Activated CD4-positive, alpha-beta memory T cell treated with anti-CD3 and anti-CD28 coated beads for 36 hours (primary cell): ENCODE data around the gene LMBR1. TPM values are rescaled to one million over a fixed set of nuclear protein-coding genes. Genes with fewer than 3 reads are reported as not detected.
"Not testable (repeated sequence)": the region's sequence is repeated elsewhere in the genome, so short reads cannot be mapped to it uniquely, and the experiment has no call there.

Experiments used
- CTCF ChIA-PET: fragments of 350-600 bp; sonication (Branson Sonifier 250); formaldehyde crosslinking; loops from one replicate; lab custom pipeline; 2021; ENCODE audit warnings: antibody characterized with exemption, inconsistent platforms; lab: Charles Lee
- POLR2A ChIA-PET: fragments of 350-600 bp; sonication (Branson Sonifier 250); formaldehyde crosslinking; loops from one replicate; lab custom pipeline; 2021; ENCODE audit warnings: antibody characterized with exemption; lab: Charles Lee
- DNase-seq: peaks from one replicate; pipeline ENCODE4 v3.0.0-alpha.2; 2020
- H3K27ac Mint-ChIP-seq: one replicate; pipeline ENCODE4 v1.8.0; 2021; ENCODE audit warnings: mixed read lengths
- H3K27me3 Mint-ChIP-seq: one replicate; pipeline ENCODE4 v1.8.0; 2021; ENCODE audit warnings: mixed read lengths
- H3K36me3 Mint-ChIP-seq: one replicate; pipeline ENCODE4 v1.8.0; 2021; ENCODE audit warnings: mixed read lengths
- H3K4me1 Mint-ChIP-seq: one replicate; pipeline ENCODE4 v1.8.0; 2021; ENCODE audit warnings: low read depth, mixed read lengths
- H3K4me3 Mint-ChIP-seq: one replicate; pipeline ENCODE4 v1.8.0; 2021; ENCODE audit warnings: mild to moderate bottlenecking, mixed read lengths
- H3K9me3 Mint-ChIP-seq: one replicate; pipeline ENCODE4 v1.8.0; 2021; ENCODE audit warnings: mixed read lengths
- intact Hi-C: fragments of 100-400 bp; cut with micrococcal nuclease; formaldehyde crosslinking; loops from one replicate; pipeline ENCODE4 v1.15.1; 2023
- total RNA-seq, 2 experiments: library from RNA; stranded (reverse); gene quantifications; one replicate each; pipeline ENCODE4 v1.2.3, GENCODE V29; 2021

LMBR1 gene
- total RNA-seq, 2 experiments from 2014 or later = 36.6 to 37.8 TPM

DNA sequence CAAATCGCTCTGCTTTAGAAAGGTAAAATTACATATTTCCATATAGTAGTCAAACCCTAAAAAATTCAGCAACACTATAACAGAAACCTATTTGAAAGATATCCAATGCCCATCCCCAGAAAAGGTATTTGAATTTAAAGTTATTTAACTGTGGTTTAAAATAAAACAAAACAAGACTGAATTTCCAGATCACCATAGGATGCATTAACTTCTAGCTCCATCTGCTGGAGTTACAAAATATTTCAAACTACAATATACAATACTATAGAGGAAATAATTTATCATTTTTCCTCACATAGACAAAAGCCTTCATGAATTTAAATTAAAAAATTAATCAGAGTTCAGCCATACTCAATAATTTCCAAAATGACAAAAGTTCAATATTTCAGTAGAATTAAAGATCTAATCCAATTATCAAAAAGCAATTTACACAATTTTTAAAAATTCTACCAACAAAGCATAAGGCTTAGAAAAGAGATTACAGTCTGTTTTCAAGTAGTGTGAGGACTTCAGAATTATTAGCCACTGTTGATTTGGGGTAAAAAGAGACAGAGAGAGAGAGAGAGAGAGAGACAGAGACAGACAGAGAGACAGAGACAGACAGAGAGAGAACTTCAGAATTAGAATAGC lies 75.9 kb downstream of the LMBR1 start:
- Mint-ChIP-seq H3K4me1 (peaks cover 2% of the 10 kb centered on the region), H3K36me3 (peaks cover 4% of the 10 kb centered on the region), H3K27ac (no peak overlapping the region), H3K4me3 (no peak overlapping the region), H3K9me3 (no peaks in the 10 kb centered on the region), H3K27me3 (no peaks in the 10 kb centered on the region)
- no peak for DNase-seq
- ChIA-PET POLR2A (no interaction called here), CTCF (interaction anchor here (0.7 to 1.0 kb wide), 3 partner anchors 25 to 186 kb away, joined by 3 to 4 read pairs (median 3); no protein-coding TSS in a partner anchor)
- intact Hi-C loops = loop anchor here (1.0 to 5.0 kb wide), 3 partner anchors 167 to 1005 kb away; partner anchors contain the start of genes RNF32 and SHH

DNA sequence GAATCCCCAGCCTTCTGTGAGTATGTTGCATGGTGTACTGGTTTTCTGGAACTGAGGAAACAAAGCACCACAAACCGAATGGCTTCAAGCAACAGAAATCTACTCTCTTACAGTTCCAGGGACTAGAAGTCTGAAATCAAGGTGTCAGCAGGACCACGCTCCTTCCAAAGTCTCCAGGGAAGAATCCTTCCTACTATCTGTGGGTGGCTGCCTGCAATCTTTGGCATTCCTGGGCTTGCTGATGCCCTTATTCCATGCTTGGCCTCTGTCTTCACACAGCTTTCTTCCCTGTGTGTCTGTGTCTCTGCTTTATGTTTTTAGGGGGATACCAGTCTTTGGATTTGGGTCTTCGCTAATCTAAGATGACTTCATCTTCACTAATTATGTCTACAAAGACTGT lies 81.3 kb downstream of the LMBR1 start:
- no peaks in the 10 kb centered on the region for H3K4me1 Mint-ChIP-seq
- H3K4me3 Mint-ChIP-seq = no peak overlapping the region
- H3K27me3 Mint-ChIP-seq = no peaks in the 10 kb centered on the region
- intact Hi-C loops = no loop called here
- no peak overlapping the region for H3K27ac Mint-ChIP-seq
- DNase-seq = no peak
- CTCF ChIA-PET = no interaction called here
- peaks cover 3% of the 10 kb centered on the region for H3K36me3 Mint-ChIP-seq
- H3K9me3 Mint-ChIP-seq = no peaks in the 10 kb centered on the region
- POLR2A ChIA-PET = no interaction called here

DNA sequence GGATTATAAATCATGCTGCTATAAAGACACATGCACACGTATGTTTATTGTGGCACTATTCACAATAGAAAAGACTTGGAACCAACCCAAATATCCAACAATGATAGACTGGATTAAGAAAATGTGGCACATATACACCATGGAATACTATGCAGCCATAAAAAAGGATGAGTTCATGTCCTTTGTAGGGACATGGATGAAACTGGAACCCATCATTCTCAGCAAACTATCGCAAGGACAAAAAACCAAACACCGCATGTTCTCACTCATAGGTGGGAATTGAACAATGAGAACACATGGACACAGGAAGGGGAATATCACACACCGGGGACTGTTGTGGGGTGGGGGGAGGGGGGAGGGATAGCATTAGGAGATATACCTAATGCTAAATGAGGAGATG lies 89.3 kb downstream of the LMBR1 start:
- intact Hi-C loops, CTCF ChIA-PET, H3K27me3 Mint-ChIP-seq, DNase-seq, POLR2A ChIA-PET, H3K4me1 Mint-ChIP-seq, H3K27ac Mint-ChIP-seq, H3K4me3 Mint-ChIP-seq, H3K9me3 Mint-ChIP-seq: not testable (repeated sequence)
- H3K36me3 Mint-ChIP-seq = peaks cover 11% of the 10 kb centered on the region

DNA sequence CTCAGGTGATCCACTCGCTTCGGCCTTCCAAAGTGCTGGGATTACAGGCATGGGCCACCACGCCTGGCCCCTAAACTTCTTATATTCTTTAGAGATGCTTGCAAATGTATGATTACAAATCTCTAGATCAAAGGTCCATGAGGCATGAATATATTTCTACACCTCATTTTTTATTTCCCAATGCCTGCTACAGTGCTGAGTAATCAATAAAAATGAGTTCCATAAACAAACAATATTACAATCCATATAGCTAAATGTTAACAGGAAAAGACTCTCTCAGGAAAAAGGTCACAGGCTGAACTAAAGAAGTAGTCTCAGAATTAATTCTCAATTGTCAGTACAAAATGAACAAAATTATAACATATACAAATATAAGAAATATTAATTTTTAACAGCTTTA lies 90.8 kb downstream of the LMBR1 start:
- H3K36me3 Mint-ChIP-seq = peaks cover 11% of the 10 kb centered on the region
- H3K4me3 Mint-ChIP-seq = no peak overlapping the region
- no peaks in the 10 kb centered on the region for H3K27me3 Mint-ChIP-seq
- no peaks in the 10 kb centered on the region for H3K9me3 Mint-ChIP-seq
- ChIA-PET CTCF (no interaction called here), POLR2A (no interaction called here)
- intact Hi-C loops = no loop called here
- H3K4me1 Mint-ChIP-seq = no peaks in the 10 kb centered on the region
- no peak overlapping the region for H3K27ac Mint-ChIP-seq
- no peak for DNase-seq

DNA sequence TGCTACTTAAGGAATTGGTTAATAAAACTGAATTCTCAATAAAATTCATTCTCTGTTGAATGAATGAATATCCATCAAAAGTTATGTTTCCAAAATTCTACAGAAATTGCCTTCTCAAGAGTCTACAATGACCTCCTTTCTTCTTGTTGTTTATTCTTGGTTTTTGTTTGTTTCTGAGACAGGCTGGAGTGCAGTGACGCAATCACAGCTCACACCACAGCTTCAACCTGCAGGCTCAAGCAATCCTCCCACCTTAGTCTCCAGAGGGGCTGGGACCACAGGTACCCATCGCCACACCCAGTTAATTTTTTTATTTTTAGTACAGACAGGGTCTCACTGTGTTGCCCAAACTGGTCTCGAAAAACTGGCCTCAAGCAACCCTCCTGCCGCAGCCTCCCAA lies 97.6 kb downstream of the LMBR1 start:
- no peak overlapping the region for H3K27ac Mint-ChIP-seq
- no peaks in the 10 kb centered on the region for H3K4me1 Mint-ChIP-seq
- peaks cover 6% of the 10 kb centered on the region for H3K36me3 Mint-ChIP-seq
- H3K9me3 Mint-ChIP-seq = no peaks in the 10 kb centered on the region
- DNase-seq = no peak
- no peaks in the 10 kb centered on the region for H3K27me3 Mint-ChIP-seq
- ChIA-PET POLR2A (no interaction called here), CTCF (no interaction called here)
- H3K4me3 Mint-ChIP-seq = no peak overlapping the region
- intact Hi-C loops = no loop called here

DNA sequence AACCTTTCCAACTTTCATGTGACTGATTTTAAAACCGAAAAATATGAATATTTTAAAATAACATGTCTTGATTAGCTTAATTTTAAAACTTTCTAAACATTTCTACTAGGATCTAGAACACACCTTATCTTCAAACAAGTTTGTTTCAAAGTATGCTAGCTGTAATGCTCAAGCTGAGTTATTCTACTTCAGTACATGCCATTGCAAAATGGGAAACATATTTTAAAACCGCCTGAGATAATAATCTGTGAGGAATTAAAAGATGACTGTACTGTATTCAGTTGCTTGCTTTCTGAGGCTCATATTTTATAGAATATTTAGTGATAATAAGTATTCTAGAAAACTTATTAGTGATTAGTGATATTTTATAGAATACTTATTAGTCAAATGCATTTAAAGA lies 99.6 kb downstream of the LMBR1 start:
- intact Hi-C loops = no loop called here
- Mint-ChIP-seq H3K36me3 (peaks cover 3% of the 10 kb centered on the region), H3K4me1 (no peaks in the 10 kb centered on the region), H3K27ac (no peak overlapping the region), H3K27me3 (no peaks in the 10 kb centered on the region), H3K9me3 (no peaks in the 10 kb centered on the region), H3K4me3 (no peak overlapping the region)
- POLR2A ChIA-PET = no interaction called here
- no peak for DNase-seq
- CTCF ChIA-PET = interaction anchor here (1.0 to 1.3 kb wide), 2 partner anchors 27 to 144 kb away, joined by 3 to 4 read pairs; no protein-coding TSS in a partner anchor

GRCh38 chr7:156792611-156793010 lies 100.4 kb downstream of the LMBR1 start:
- Mint-ChIP-seq H3K4me1 (no peaks in the 10 kb centered on the region), H3K27me3 (no peaks in the 10 kb centered on the region), H3K4me3 (no peak overlapping the region), H3K9me3 (no peaks in the 10 kb centered on the region), H3K36me3 (peaks cover 3% of the 10 kb centered on the region), H3K27ac (no peak overlapping the region)
- ChIA-PET POLR2A (no interaction called here), CTCF (interaction anchor here (0.5 to 1.1 kb wide), 2 partner anchors 13 to 24 kb away, joined by 3 to 4 read pairs; no protein-coding TSS in a partner anchor)
- no peak for DNase-seq
- intact Hi-C loops = no loop called here

- DNase-seq = no peak
- Mint-ChIP-seq H3K36me3 (peaks cover 3% of the 10 kb centered on the region), H3K4me3 (no peak overlapping the region), H3K4me1 (no peaks in the 10 kb centered on the region), H3K27ac (no peak overlapping the region), H3K27me3 (no peaks in the 10 kb centered on the region), H3K9me3 (no peaks in the 10 kb centered on the region)
- intact Hi-C loops = no loop called here
- ChIA-PET POLR2A (no interaction called here), CTCF (no interaction called here)
Observed at GRCh38 chr7:156791241-156791640, 101.7 kb downstream of the LMBR1 start.

DNA sequence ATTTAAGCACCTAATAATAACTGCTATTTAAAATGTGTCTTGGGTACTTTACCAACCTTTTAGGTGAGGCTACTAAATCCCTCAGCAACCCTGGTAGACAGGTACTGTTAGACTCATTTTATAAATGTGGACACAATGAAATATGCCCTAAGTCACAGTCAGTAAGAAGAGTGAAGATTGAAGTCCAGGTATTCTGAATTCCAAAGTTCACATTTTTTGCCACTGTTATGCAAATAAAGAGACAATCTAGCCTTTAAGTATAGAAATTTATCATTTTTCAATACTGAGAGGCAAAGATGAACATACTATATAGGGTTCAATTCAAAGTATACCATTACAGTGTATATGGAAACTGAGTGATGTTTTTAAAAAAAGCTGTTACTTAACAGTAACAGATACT lies 102.7 kb downstream of the LMBR1 start:
- no peaks in the 10 kb centered on the region for H3K9me3 Mint-ChIP-seq
- DNase-seq = no peak
- H3K27ac Mint-ChIP-seq = no peak overlapping the region
- H3K36me3 Mint-ChIP-seq = peaks cover 2% of the 10 kb centered on the region
- ChIA-PET CTCF (interaction anchor here (0.6 kb wide), 1 partner anchor 19 kb away, joined by 3 read pairs; no protein-coding TSS in a partner anchor), POLR2A (no interaction called here)
- H3K4me1 Mint-ChIP-seq = no peaks in the 10 kb centered on the region
- H3K27me3 Mint-ChIP-seq = no peaks in the 10 kb centered on the region
- intact Hi-C loops = no loop called here
- H3K4me3 Mint-ChIP-seq = no peak overlapping the region

DNA sequence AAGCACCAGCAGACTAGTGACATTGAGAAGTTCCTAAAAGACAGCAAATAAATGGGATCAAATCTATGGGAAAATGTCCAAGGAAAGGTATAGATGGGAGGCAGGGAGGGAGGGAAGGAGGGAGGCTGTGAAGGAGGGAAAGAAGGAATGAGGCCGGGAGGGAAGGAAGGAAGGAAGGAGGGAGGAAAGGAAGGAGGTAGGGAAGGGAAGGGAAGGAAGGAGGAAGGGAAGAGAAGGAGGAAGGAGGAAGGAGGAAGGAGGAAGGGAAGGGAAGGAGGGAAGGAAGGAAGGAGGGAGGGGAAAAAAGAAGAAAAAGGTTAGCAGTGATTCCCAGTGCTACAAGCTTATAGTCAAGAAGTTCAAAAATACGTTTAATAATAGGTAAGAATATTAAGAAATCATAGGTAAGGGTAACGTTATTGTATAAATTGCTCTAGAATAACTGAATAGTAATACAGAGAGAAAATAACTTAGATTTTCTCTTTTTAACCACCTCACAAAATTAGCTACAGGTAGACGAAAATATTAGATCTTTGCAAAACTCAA lies 106.9 kb downstream of the LMBR1 start:
- no peaks in the 10 kb centered on the region for H3K27me3 Mint-ChIP-seq
- POLR2A ChIA-PET = interaction anchor here (1.4 kb wide), 1 partner anchor 34 kb away, joined by 3 read pairs; no protein-coding TSS in a partner anchor
- no peak overlapping the region for H3K4me3 Mint-ChIP-seq
- DNase-seq = no peak
- H3K4me1 Mint-ChIP-seq = peaks cover 8% of the 10 kb centered on the region
- H3K9me3 Mint-ChIP-seq = no peaks in the 10 kb centered on the region
- intact Hi-C loops = no loop called here
- CTCF ChIA-PET = no interaction called here
- peaks cover 8% of the 10 kb centered on the region for H3K36me3 Mint-ChIP-seq
- H3K27ac Mint-ChIP-seq = no peak overlapping the region

DNA sequence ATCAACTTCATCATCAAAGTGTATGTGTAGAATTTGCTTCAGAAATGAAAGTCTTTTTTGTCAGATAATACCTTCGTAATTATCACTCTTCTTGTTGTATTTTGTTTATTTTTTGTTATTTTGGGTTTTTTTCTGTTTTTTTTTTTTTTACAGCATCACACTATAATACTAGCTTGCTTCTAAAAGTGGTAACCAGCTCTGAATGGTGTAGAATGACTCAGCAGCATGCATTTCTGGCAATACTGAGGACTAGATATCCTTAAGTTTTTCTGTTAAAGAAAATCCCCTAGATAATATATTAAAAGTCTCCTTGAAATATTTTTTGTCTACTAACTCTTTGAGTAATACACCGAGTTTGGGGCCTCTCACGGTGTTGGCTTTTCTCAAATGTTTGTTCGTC lies 109.1 kb downstream of the LMBR1 start:
- no peaks in the 10 kb centered on the region for H3K9me3 Mint-ChIP-seq
- CTCF ChIA-PET = no interaction called here
- intact Hi-C loops = no loop called here
- H3K27me3 Mint-ChIP-seq = no peaks in the 10 kb centered on the region
- H3K27ac Mint-ChIP-seq = no peak overlapping the region
- DNase-seq = no peak
- H3K4me1 Mint-ChIP-seq = peaks cover 20% of the 10 kb centered on the region
- no peak overlapping the region for H3K4me3 Mint-ChIP-seq
- POLR2A ChIA-PET = no interaction called here
- H3K36me3 Mint-ChIP-seq = peaks cover 8% of the 10 kb centered on the region

DNA sequence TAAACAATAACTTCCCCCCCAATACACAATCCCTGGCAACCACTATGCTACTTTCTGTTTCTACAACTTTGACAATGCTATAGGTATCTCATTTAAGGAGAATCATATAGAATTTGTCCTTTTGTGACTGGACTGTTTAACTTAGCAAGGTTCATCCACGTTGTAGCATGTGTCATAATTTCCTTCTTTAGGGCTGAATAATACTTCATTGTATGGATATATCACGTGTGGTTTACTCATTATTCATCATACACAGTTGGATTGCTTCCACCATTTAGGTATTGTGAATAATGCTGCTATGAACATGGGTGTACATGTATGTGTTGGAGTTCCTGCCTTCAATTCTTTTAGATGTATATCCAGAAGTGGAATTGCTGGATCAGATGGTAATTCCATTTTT lies 111.0 kb downstream of the LMBR1 start:
- Mint-ChIP-seq H3K9me3 (no peaks in the 10 kb centered on the region), H3K27me3 (no peaks in the 10 kb centered on the region), H3K27ac (no peak overlapping the region), H3K4me1 (peaks cover 36% of the 10 kb centered on the region), H3K4me3 (no peak overlapping the region), H3K36me3 (peaks cover 10% of the 10 kb centered on the region)
- DNase-seq = no peak
- ChIA-PET POLR2A (no interaction called here), CTCF (no interaction called here)
- intact Hi-C loops = no loop called here
